ENCODE data around the gene TNRC6A. TPM values are rescaled to one million over a fixed set of nuclear protein-coding genes. Genes with fewer than 3 reads are reported as not detected.
"Not testable (repeated sequence)": the region's sequence is repeated elsewhere in the genome, so short reads cannot be mapped to it uniquely, and the experiment has no call there.

The TNRC6A gene
- polyA plus RNA-seq, 3 donors: 49.0 to 87.3 (median 82.9) TPM

DNA sequence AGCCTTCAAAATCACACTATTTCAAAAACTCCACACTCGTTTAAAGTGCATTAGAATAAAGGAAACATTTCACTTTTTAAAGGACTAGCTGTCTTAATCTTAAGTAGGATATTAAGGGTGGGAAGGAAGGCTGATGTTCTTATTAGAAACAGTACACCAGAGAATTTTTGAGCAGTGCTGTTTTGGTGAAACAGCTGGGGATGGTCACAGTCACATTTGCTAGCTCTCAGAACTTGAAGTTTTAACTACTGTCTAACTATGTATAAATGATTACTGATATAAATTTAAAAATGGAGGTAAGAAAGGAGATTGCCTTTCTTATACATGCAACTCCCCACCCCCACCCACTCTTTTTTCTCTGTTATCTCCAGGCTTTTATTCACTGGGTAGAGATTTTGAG lies 77.8 kb downstream of the TNRC6A start:
- peak; percentile 8 for DNase-seq

DNA sequence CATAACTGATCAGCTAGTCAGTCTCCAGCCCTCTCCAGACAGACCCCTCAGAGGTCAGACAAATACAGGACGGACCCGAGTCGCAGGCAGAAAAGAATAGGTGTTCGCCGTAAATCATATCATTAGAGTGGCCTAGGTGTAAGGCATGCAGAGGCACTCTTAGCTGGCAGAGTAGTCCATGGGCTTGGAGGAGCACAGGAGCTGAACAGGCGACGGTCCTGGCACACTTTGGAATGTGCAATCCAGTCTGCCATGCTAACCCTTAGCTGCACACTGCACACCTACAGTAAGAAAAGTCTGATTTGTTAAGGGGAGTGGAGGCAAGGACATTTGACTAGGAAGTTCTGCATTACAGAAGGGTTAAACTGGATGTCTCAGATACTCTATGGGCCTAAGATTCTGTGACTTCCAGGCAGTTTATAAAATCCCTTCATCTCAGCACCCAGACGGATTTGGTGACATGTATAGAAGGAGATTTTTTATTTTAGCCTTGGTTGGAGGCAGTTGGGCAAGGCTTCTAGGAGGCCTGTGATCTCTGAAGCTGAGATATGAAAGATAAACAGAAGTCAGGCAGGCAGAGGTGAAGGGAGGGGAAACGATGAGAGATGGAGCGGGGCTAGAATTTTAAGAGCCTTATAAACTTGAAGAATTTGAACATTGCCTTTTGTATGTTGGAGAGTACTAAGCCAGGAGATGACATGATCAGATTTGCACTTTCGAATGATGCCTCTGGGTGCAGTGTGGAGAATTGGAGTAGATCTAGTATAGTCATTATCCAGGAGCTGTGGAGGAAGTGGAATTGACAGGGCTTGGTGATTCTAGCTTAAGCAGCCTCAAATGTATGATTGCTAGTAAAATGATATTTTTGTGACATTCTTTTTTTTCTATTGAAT lies 81.7 kb downstream of the TNRC6A start:
- DNase-seq: no peak

DNA sequence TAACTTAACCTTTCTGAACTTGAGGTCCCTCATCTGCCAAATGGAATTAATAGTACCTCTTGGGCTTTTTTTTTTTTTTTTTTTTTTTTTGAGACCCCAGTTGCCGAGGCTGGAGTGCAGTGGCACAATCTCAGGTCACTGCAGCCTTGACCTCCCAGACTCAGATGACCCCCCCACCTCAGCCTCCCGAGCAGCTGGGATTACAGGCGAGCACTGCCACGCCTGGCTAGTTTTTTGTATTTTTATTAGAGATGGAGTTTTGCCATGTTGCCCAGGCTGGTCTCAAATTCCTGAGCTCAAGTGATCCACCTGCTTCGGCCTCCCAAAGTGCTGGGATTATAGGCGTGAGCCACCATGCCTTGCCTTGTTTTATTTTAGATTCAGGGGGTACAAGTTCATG lies 83.4 kb downstream of the TNRC6A start:
- DNase-seq: not testable (repeated sequence)

DNA sequence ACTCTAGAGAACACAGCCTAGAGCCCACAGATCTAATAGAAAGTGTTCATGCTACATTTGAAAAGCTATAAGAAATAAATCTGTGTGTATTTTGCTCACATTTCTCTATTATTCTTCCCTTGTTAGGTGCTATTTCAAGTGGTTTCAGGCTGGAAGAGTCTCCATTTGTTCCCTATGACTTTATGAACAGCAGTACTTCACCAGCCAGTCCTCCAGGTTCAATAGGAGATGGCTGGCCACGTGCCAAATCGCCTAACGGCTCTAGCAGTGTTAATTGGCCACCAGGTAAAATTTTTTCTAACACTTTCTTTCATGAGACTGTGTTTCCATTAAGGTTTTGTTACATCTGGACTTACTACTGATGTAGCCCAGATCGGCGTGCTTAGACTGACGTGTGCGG lies 85.6 kb downstream of the TNRC6A start:
- no peak for DNase-seq

DNA sequence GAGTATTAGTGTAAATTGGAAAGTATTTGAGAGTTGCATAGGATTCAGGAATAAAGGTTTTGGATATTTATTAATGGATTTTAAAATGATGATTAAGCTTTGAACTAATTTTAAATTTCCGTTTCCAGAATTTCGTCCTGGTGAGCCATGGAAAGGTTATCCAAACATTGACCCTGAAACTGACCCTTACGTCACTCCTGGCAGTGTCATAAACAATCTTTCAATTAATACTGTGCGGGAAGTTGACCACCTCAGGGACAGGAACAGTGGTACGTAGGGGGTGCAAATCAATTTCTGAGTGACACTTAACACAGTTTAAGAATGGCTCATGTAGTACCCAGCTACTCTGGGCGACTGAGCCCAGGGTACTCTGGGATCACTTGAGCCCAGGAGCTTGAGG lies 87.2 kb downstream of the TNRC6A start:
- DNase-seq: no peak

DNA sequence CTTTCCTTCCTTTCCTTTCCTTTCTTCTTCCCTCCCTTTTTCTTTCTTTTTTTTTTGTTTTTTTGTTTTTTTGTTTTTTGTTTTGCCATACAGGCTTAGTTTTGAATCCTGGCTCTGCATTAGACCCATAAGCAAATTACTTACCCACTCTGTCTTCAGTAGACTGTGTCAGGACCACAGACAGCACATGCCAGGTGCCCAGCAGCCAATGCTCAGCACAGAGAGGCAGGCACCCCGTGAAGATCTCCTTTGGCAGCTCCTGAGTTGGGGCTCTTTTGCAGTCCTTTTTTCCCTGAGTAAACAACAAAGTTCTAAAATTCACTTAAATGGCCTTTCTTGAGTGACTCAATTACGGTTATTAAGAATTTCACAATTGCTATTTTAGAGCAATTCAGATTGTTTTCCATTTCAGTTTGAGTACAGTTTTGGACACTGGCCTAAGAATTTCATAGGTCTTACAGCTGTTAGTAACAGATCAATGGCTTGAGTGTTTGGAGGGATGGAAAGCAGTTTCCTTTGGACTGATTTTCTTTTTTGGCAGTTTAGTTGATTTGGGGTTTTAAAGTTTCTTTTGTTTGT lies 90.1 kb downstream of the TNRC6A start:
- no peak for DNase-seq

DNA sequence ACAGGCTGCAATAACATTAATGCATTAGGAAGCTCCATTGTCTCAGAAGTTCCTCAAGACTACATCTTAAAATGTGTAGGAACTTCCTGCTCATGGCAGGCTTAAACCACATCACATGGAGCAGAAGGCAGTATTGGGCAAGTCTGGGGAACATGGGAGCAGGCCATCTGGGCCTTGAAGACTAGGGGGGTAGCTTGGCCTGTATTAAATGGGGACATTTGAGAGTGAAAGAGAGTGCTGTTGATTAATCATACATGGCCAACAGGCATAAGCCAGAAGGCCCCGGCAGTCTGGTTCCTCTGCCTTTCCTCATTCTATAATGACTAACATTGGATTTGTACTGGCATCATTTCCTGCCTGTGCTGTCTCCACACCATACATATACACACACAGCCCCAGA lies 91.1 kb downstream of the TNRC6A start:
- no peak for DNase-seq

DNA sequence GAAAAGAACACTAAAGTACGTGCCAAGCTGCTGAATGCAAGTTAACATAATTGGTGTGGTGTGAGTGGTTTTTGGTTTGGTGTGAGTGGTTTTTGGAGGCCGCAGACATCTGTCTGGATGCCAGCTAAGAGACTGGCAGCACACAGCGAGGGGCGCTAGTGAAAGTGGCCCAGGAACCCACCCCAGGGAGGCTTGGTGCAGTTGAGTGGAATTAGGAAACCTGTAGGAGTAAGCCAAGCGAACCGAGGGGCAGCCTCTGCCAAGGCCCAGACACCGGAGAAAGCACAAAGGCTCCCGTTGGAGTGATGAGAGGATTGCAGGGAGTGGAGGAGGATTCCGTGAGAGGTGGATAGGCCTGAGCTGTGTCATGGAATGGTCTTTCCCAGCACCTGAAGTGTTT lies 91.7 kb downstream of the TNRC6A start:
- DNase-seq: no peak

DNA sequence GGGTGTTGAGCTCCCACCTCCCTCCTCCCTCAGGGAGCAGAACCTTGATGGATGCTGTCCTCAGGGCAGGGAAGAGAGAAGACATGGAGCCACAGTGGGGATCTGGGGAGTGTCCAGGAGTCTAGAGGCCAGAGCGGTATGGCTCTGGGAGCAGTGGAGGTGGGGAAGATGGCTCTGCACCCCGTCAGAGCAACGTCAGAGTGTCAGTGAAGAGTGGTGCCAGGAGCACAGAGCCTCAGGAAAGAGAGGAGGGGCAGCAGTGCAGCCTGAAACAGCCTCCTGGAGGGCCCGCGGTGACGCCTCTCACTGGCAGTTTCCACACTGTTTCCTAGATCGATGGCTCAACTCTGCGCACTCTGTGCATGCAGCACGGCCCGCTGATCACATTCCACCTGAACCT lies 93.1 kb downstream of the TNRC6A start:
- no peak for DNase-seq

DNA sequence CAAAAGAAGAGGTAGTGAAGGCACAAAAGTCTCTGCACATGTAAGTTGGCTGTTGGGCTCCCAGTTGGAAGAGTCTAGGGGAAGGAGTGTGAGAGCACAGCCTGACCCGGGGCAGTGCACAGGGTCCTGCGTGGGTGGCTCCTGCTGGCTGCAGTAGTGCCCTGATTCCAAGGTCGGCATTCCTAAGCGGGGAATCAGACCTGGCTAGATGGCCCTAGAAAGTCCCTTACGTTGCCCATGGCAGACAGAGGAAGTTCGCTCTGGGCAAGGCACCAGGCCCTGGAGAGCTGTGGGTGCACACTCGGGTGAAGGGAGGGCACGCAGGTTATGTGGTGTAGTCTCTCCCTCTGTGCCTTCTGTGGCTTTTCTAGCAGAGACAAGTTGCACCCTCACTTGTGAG lies 93.5 kb downstream of the TNRC6A start:
- DNase-seq: no peak

DNA sequence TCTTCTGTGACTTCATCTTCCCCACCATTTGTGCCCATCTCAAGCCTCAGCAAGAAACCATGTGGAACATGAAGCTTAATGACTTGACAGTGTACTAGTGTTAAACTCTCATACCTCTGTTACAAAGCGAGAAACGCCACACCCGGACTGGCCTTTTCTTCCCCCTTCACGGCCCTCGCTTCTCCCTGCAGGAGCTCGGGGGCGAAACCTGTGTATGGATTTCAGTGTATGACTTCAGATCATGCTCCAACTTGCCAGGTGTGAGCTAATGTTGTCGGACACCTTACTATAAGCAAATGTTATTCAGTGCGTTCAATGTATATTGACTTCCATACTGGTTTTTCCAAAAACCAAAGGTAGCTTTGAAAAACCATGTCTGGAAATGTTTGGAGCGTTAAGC lies 96.2 kb downstream of the TNRC6A start:
- no peak for DNase-seq

DNA sequence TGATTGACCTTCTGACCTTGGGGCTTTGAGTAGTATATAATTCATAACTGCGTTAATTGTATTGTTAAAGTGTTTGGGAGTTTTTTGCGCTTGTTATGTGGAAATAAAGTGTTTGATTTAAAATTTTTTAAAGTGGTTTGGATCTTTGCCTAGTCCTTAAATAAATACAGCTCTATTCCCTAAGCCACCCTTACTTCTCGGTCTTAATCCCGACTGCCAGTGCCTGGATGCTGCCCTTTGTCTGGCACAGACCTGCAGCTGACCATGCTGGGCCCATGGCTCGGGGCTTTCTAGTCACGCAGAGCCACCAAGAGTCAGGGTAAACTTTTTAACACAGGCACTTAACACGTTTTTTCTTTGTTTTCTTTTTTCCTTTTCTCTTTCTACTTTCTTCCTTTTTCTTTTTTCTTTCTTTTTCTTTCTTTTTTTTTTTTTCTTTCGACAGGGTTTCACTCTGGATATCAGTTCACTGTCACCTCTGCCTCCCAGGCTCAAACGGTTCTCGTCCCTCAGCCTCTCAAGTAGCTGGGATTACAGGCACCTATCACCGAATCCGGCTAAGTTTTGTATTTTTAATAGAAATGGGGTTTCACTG lies 96.7 kb downstream of the TNRC6A start:
- no peak for DNase-seq

DNA sequence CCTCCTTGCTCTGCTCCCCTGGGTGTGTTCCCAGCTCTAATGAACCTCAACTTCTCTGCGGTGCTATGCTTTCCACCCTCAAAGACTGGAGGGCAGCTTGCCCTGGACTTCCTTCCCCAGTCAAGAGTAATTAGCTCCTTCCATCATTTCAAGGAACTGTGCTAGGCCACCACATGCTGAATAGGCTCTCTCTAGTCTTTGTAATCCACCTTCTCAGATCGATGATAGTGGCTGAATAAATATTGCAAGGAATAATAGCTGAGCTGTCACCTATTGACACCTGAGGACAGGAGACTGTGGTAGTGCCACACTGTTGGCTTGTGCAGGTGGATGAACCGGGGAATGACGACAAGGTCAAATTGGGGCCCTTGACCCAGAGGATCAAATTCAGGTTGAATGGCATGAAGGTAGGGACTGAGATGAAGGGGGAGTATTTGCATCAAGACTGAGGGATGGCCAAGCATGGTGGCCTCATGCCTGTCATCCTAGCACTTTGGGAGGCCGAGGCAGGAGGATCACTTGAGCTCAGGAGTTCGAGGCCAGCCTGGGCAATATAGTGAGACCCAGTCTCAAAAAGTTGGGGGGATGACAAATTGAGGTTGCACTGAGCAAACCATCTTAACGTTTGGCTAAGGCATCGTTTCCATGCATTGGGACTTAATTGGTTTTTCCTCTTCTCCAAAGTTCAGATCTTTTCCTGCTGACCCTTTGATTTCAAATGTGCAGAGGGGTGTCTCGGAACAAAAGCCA lies 97.5 kb downstream of the TNRC6A start:
- DNase-seq: no peak

DNA sequence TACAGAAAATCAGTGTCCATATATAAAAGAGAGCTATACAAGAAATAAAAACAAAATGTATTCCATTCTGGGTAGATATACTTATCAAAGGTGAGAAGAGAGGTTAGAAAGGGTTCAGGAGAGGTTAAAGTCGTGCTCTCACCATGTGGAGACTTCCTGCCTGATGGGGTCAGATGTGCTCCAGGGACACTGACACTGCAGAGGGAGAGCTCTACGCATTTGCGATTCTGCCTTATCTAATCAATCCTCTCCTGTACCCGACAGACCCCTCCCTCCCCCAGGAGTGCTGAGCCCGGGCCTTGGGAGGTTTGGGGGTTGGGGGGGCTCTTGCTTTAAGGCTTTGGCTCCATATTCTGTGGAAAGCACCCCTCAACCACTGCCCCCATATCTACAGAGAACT lies 99.7 kb downstream of the TNRC6A start:
- DNase-seq: no peak

DNA sequence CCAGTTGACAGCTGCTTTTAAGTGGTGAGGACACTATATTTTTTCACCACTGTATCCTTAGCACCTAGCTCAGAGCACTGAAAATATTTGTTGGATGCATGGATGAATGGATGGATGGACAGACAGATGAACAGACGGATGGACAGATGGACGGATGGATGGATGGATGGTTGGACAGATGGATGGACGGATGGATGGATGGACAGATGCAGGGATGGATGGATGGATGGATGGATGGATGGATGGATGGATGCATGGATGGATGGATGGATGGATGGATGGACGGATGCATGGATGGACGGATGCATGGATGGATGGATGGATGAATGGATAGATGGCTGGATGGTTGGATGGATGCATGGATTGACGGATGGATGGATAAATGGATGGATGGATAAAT lies 103.9 kb downstream of the TNRC6A start:
- DNase-seq: no peak

DNA sequence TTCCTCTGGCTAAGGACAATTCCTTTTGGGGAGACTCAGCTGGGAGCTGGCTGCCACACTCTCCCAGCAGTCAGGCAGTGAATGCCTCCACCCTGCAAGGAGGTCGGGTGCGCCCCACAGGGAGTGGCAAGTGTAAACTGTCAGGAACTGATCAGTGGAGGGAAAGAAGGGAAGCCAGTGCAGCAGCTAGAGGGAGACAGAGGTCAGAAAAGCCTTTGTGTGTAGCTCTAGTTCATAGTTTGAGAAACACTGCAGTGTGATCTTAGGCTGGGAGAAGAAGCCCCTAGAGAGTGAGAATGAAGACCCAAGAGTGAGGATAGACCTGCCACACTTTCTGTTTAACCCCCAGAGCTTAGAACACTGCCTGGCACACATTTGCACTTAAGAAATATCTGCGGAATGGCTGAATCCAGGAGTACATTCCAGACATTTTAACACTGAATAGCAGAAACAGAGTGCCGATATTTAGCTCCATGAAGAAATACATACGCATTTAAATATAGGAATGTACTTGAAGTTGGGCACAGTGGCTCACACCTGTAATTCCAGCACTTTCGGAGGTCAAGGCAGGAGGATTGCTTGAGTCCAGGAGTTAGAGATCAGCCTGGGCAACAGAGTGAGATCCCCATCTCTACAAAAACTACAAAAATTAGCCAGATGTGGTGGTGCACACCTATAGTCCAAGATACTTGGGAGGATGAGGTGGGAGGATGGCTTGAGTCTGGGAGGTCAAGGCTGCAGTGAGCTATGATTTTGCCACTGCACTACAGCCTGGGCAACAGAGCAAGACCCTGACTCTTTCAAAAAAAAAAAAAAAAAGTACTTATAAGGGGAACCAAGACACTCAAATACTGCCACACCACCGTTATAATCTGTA lies 105.2 kb downstream of the TNRC6A start:
- DNase-seq: no peak

DNA sequence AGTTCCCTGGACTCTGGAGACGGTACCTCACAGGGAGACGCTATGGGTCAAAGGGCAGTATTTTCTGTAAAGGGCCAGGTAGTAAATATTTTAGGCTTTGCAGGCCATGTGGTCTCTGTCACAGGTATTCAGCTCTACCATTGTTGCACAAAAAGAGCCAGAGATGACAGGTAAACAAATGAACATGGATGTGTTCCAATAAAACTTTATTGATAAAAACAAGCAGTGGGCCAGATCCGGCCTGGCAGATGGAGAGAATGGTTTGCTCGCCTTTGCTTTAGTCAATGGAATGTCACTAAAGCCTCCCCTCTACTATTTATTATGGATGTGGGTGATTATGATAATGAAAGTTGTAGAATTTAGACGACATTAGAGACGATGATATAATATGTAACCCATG lies 107.4 kb downstream of the TNRC6A start:
- no peak for DNase-seq

DNA sequence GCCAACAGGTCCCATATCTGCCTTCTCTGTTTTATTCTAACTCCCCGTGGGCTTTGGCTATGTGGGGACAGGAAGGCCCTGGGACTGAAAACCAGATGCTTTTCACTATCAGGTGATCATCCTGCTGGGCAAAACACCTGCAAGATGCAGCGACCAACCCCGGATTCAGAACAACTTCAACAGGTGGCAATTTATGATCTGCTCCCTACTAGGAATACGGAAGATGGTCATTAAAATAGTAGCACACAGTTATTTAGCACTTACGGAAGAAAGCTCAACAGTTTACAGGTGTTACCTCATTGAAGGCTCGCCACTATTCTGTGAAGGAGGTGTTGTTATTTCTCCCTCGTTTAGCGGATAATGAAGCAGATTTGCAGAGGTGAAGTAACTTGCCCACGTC lies 108.5 kb downstream of the TNRC6A start:
- DNase-seq: no peak

DNA sequence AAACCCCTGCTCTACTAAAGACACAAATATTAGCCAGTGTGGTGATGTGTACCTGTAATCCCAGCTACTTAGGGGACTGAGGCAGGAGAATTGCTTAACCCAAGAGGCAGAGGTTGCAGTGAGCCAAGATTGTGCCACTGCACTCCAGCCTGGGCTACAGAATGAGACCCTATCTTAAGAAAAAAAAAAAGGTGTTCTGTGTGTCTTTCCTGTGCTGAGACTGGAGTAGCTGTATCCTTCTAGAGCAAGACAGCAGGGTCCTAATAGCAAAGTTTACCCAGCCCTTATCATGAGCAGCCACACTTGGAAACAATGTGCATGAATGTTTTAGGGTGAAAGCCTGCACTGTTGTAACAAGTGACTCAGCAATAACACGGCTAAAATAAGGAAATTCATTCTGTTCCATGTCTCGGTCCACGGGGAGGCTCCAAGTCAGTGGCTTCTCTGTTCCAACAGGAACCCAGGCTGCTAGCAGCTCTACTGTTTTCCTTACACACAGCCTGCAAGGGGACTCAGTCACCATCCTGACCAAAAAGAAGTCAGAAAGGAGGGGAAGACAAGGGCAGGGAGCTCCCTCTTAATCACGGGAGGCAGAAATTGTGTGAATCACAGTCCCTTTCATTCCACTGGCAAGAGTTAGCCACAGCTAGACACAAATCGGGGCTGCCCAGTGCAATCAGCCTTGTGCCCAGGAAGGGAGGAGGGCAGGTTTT lies 109.3 kb downstream of the TNRC6A start:
- DNase-seq: no peak

DNA sequence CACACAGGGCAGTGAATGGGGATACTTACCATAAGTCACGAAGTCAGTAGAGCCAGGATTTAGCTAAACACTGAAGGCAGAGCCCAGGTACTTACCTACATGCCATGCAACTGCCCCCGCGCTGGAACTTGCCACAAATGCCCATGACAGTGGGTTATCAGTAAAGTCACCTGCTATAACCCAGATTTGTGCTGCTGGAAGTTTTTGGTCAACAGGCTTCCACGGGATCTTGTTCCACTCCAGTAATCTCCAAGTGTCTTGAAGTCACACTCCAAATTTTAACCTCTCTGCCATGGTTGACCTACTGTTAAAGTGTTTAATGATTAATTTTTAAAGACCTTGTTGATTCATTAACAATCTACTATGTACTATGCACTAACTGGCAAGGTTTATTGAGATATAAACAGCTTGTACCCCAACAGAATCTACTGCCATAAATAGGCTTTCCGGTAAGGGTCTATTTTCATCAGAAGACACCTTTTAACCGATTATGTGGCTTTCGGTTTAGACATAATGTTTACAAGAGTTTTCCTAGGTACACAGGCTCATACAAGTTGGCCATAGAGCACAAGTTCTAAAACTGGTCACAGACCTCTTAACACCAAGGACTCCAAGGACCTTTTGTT lies 110.0 kb downstream of the TNRC6A start:
- DNase-seq: no peak
